Cardiac fibroblast (primary cell): Measurements from ENCODE around the gene DPAGT1.
A peak's percentile ranks its signal among the peaks of the same experiment; 100 is the strongest.

Source experiments
- DNase-seq, 2 donors: peaks; one replicate each; pipeline versions ENCODE4 v3.0.0 to v3.0.0-alpha.2; 2010; ENCODE audit warnings: low read depth in 2 of 2
- H3K4me3 ChIP-seq, 2 donors: replicated peaks in 1 of 2; 1 replicate in 1 of 2; 2 replicates in 1 of 2; pipeline ENCODE4 v1.5.1; 2011; ENCODE audit warnings: low read depth in 2 of 2, low read length in 2 of 2, mild to moderate bottlenecking in 2 of 2, moderate library complexity in 1 of 2
- CTCF ChIP-seq: IDR thresholded peaks from one replicate; pipeline ENCODE4 v1.5.1; 2011; ENCODE audit warnings: low read depth, mild to moderate bottlenecking, low read length, inconsistent platforms

Gene DPAGT1

DNA sequence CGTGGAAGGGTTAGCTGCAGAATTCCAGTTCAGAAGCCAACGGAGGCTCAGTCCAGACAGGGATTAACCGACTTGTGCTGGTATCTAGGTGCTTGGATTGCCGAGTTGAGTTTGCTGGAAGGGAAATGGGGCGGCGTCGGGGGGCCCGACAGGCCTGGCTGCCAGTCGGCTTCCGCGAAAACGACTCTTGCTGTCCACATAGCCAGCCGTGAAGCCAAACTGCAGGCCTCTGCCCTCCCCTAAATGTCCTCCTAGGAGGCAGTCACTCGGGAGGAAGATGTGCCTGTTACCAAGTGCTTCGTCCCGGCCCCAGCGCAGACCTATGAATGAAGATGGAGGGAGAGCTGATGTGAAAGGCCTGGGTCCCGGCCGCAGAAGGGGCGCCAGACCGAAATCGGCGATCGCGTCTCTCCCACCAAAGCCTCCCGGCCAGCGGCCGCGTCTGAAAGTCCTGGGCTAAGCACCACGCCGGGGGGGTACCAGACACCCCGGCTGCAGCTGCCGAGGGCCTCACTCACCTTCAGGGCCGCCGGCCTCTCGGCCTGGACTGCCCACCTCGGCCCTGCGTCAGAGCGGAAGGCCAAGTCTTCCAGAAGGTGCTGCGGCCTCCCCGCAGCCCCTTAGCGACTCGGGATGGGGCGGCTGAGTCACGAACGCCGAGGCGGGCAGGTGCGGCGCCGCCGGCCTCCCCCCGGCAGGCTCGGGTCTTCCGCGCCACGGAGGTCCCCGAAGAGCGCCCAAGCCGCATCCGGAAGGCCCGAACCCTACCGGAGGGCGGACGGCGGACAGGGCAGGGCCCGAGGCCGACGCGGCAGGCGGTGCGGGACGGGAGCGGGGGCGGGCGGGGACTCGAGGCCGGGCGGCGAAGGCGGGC, 7.5 kb downstream of the DPAGT1 start:
- no peak for TF ChIP-seq CTCF
- H3K4me3 ChIP-seq, result peak overlapping the region; percentile 73 to 81
- DNase-seq, result peak; percentile 44 to 58

- H3K4me3 ChIP-seq, result peak overlapping the region; percentile 73 to 81
- DNase-seq, result peak; percentile 34 to 41
- no peak for TF ChIP-seq CTCF
Observed at GRCh38 chr11:119092880-119093842, 8.5 kb downstream of the DPAGT1 start.

- H3K4me3 ChIP-seq, result peak overlapping the region in 1 of 2 donors; percentile 81
- no peak for TF ChIP-seq CTCF
- no peak for DNase-seq
Observed at GRCh38 chr11:119091966-119092879, 9.4 kb downstream of the DPAGT1 start.

- DNase-seq, result peak in 1 of 2 donors; percentile 27
- TF ChIP-seq CTCF, result no peak
- no peak overlapping the region for H3K4me3 ChIP-seq
Observed at GRCh38 chr11:119091178-119091577, 10.5 kb downstream of the DPAGT1 start.

GRCh38 chr11:119089319-119089718, 12.3 kb downstream of the DPAGT1 start:
- H3K4me3 ChIP-seq, result no peak overlapping the region
- no peak for DNase-seq
- TF ChIP-seq CTCF, result no peak

GRCh38 chr11:119088406-119088805, 13.2 kb downstream of the DPAGT1 start:
- DNase-seq, result no peak
- TF ChIP-seq CTCF, result no peak
- no peak overlapping the region for H3K4me3 ChIP-seq
